SU-DHL-6 (cell line): ENCODE results near the gene CYP4F11.
"Not testable (repeated sequence)": the region's sequence is repeated elsewhere in the genome, so short reads cannot be mapped to it uniquely, and the experiment has no call there.

Experiments
- EZH2phosphoT487 ChIP-seq: fragments of 200-600 bp; sonication (generic), shearing (Covaris generic); conservative IDR thresholded peaks from 2 replicates; pipeline ENCODE4 v1.6.1; 2018; ENCODE audit warnings: mild to moderate bottlenecking, antibody characterized with exemption, low read length, moderate library complexity, mixed read lengths
- TF ChIP-seq, protein P1 (sequence below): fragments of 200-600 bp; sonication (generic); IDR thresholded peaks from one replicate; pipeline ENCODE4 v1.5.1; 2017; ENCODE audit warnings: antibody characterized with exemption, mild to moderate bottlenecking, low read length, moderate library complexity; ENCODE audit not compliant: insufficient read depth, poor library complexity, severe bottlenecking

DNA sequence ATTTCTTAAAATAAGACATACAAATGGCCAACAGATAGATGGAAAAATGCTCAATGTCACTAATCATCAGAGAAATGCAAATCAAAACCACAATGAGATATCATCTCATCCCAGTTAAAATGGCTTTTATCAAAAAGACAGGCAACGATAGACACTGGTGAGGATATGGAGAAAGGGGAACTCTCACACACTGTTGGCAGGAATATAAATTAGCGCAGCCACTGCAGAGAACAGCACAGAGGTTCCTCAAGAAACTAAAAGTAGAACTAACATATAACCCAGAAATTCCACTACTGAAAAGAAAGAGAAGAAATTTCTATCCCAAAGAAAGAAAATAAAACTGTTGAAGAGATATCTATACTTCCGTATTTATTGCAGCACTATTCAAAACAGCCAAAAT, 51.0 kb downstream of the CYP4F11 start:
- TF ChIP-seq, protein P1, sequence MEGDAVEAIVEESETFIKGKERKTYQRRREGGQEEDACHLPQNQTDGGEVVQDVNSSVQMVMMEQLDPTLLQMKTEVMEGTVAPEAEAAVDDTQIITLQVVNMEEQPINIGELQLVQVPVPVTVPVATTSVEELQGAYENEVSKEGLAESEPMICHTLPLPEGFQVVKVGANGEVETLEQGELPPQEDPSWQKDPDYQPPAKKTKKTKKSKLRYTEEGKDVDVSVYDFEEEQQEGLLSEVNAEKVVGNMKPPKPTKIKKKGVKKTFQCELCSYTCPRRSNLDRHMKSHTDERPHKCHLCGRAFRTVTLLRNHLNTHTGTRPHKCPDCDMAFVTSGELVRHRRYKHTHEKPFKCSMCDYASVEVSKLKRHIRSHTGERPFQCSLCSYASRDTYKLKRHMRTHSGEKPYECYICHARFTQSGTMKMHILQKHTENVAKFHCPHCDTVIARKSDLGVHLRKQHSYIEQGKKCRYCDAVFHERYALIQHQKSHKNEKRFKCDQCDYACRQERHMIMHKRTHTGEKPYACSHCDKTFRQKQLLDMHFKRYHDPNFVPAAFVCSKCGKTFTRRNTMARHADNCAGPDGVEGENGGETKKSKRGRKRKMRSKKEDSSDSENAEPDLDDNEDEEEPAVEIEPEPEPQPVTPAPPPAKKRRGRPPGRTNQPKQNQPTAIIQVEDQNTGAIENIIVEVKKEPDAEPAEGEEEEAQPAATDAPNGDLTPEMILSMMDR: not testable (repeated sequence)
- TF ChIP-seq EZH2phosphoT487: not testable (repeated sequence)
